ENCODE measurements around the gene TMEM238. TPM values are rescaled to one million over a fixed set of nuclear protein-coding genes. Genes with fewer than 3 reads are reported as not detected.
A peak's percentile ranks its signal among the peaks of the same experiment; 100 is the strongest.

Gene TMEM238
- total RNA-seq, 2 experiments from 2014 or later, result 23.6 to 26.7 TPM

- Mint-ChIP-seq H3K36me3 (ENCODE audit: low read depth) (peaks cover 54% of the 10 kb centered on the region), H3K9me3 (ENCODE audit: insufficient read depth) (no peaks in the 10 kb centered on the region), H3K4me3 (no peak overlapping the region), H3K4me1 (ENCODE audit: low read depth) (peaks cover 42% of the 10 kb centered on the region), H3K27ac (no peak overlapping the region), H3K27me3 (ENCODE audit: low read depth) (no peaks in the 10 kb centered on the region)
- POLR2A ChIA-PET, result interaction anchor here (10.8 kb wide), 1 partner anchor 12 kb away, joined by 213 read pairs; the partner anchor contains the start of genes RPL28 and TMEM238
- CTCF ChIA-PET, result no interaction called here
- ATAC-seq (no peak), DNase-seq (no peak)
Observed at GRCh38 chr19:55400281-55401087, 16.4 kb upstream of the TMEM238 start.

GRCh38 chr19:55398200-55398925 is 14.3 kb upstream of the TMEM238 start:
- H3K36me3 Mint-ChIP-seq (ENCODE audit: low read depth), result peaks cover 38% of the 10 kb centered on the region

GRCh38 chr19:55392820-55393761 is 9.0 kb upstream of the TMEM238 start:
- Mint-ChIP-seq H3K27ac (no peak overlapping the region), H3K4me3 (no peak overlapping the region), H3K36me3 (ENCODE audit: low read depth) (peaks cover 29% of the 10 kb centered on the region), H3K27me3 (ENCODE audit: low read depth) (no peaks in the 10 kb centered on the region), H3K4me1 (ENCODE audit: low read depth) (peaks cover 29% of the 10 kb centered on the region), H3K9me3 (ENCODE audit: insufficient read depth) (no peaks in the 10 kb centered on the region)
- POLR2A ChIA-PET, result interaction anchor here (14.2 kb wide), 1 partner anchor 10 kb away, joined by 213 read pairs; the partner anchor contains the start of gene UBE2S
- CTCF ChIA-PET, result no interaction called here
- ATAC-seq, result no peak
- DNase-seq, result no peak

More at GRCh38 chr19:55398200-55398925, 14.3 kb upstream of the TMEM238 start:
- DNase-seq (no peak), ATAC-seq (no peak)
- H3K27me3 Mint-ChIP-seq (ENCODE audit: low read depth), result no peaks in the 10 kb centered on the region
- H3K4me3 Mint-ChIP-seq, result no peak overlapping the region
- ChIA-PET CTCF (no interaction called here), POLR2A (interaction anchor here (0.6 to 10.8 kb wide), 5 partner anchors 8 to 933 kb away, joined by 3 to 213 read pairs (median 3); partner anchors contain the start of genes KMT5C, RPL28, TMEM238 and UBE2S)
- H3K4me1 Mint-ChIP-seq (ENCODE audit: low read depth), result peaks cover 31% of the 10 kb centered on the region
- H3K9me3 Mint-ChIP-seq (ENCODE audit: insufficient read depth), result no peaks in the 10 kb centered on the region
- H3K27ac Mint-ChIP-seq, result peak overlapping the region; percentile 40

- H3K4me3 Mint-ChIP-seq, result no peak overlapping the region
- peaks cover 40% of the 10 kb centered on the region for H3K36me3 Mint-ChIP-seq (ENCODE audit: low read depth)
- no peak overlapping the region for H3K27ac Mint-ChIP-seq
Observed at GRCh38 chr19:55391702-55392615, 7.9 kb upstream of the TMEM238 start.

GRCh38 chr19:55391191-55391670 is 7.1 kb upstream of the TMEM238 start:
- ATAC-seq, result no peak
- Mint-ChIP-seq H3K36me3 (ENCODE audit: low read depth) (peaks cover 47% of the 10 kb centered on the region), H3K4me3 (no peak overlapping the region), H3K9me3 (ENCODE audit: insufficient read depth) (no peaks in the 10 kb centered on the region), H3K4me1 (ENCODE audit: low read depth) (peaks cover 41% of the 10 kb centered on the region), H3K27ac (no peak overlapping the region), H3K27me3 (ENCODE audit: low read depth) (no peaks in the 10 kb centered on the region)
- ChIA-PET CTCF (no interaction called here), POLR2A (interaction anchor here (14.2 kb wide), 1 partner anchor 12 kb away, joined by 213 read pairs; the partner anchor contains the start of gene UBE2S)
- no peak for DNase-seq

More at GRCh38 chr19:55391702-55392615, 7.9 kb upstream of the TMEM238 start:
- ATAC-seq, result no peak
- ChIA-PET POLR2A (interaction anchor here (14.2 kb wide), 1 partner anchor 11 kb away, joined by 213 read pairs; the partner anchor contains the start of gene UBE2S), CTCF (no interaction called here)
- Mint-ChIP-seq H3K4me1 (ENCODE audit: low read depth) (peaks cover 36% of the 10 kb centered on the region), H3K9me3 (ENCODE audit: insufficient read depth) (no peaks in the 10 kb centered on the region), H3K27me3 (ENCODE audit: low read depth) (no peaks in the 10 kb centered on the region)
- DNase-seq, result no peak

- Mint-ChIP-seq H3K4me3 (no peak overlapping the region), H3K27me3 (ENCODE audit: low read depth) (no peaks in the 10 kb centered on the region), H3K36me3 (ENCODE audit: low read depth) (peaks cover 54% of the 10 kb centered on the region), H3K4me1 (ENCODE audit: low read depth) (peaks cover 41% of the 10 kb centered on the region), H3K27ac (peak overlapping the region; percentile 68), H3K9me3 (ENCODE audit: insufficient read depth) (no peaks in the 10 kb centered on the region)
- DNase-seq (no peak), ATAC-seq (no peak)
- ChIA-PET CTCF (no interaction called here), POLR2A (interaction anchor here (14.2 kb wide), 1 partner anchor 12 kb away, joined by 213 read pairs; the partner anchor contains the start of gene UBE2S)
Observed at GRCh38 chr19:55390461-55390880, 6.4 kb upstream of the TMEM238 start.

- H3K4me3 Mint-ChIP-seq, result no peak overlapping the region
- ChIA-PET CTCF (no interaction called here), POLR2A (interaction anchor here (0.6 to 14.2 kb wide), 3 partner anchors 13 to 148 kb away, joined by 3 to 213 read pairs (median 5); partner anchors contain the start of genes KMT5C and UBE2S)
- peak overlapping the region; percentile 46 for H3K27ac Mint-ChIP-seq
- no peaks in the 10 kb centered on the region for H3K9me3 Mint-ChIP-seq (ENCODE audit: insufficient read depth)
- DNase-seq (no peak), ATAC-seq (no peak)
- peaks cover 44% of the 10 kb centered on the region for H3K4me1 Mint-ChIP-seq (ENCODE audit: low read depth)
- H3K27me3 Mint-ChIP-seq (ENCODE audit: low read depth), result no peaks in the 10 kb centered on the region
- H3K36me3 Mint-ChIP-seq (ENCODE audit: low read depth), result peaks cover 54% of the 10 kb centered on the region
Observed at GRCh38 chr19:55389386-55390317, 5.6 kb upstream of the TMEM238 start.

- Mint-ChIP-seq H3K36me3 (ENCODE audit: low read depth) (peaks cover 56% of the 10 kb centered on the region), H3K27me3 (ENCODE audit: low read depth) (no peaks in the 10 kb centered on the region), H3K4me3 (peak overlapping the region; percentile 100), H3K9me3 (ENCODE audit: insufficient read depth) (no peaks in the 10 kb centered on the region), H3K27ac (peak overlapping the region; percentile 99), H3K4me1 (ENCODE audit: low read depth) (peaks cover 52% of the 10 kb centered on the region)
- DNase-seq (no peak), ATAC-seq (no peak)
- ChIA-PET CTCF (interaction anchor here (1.4 kb wide), 1 partner anchor 128 kb away, joined by 5 read pairs; no protein-coding TSS in a partner anchor), POLR2A (interaction anchor here (0.8 to 14.2 kb wide), 5 partner anchors 15 to 129 kb away, joined by 3 to 213 read pairs (median 4); partner anchors contain the start of genes KMT5C, PPP6R1 and UBE2S)
Observed at GRCh38 chr19:55387736-55388497, 3.8 kb upstream of the TMEM238 start.

- H3K36me3 Mint-ChIP-seq (ENCODE audit: low read depth), result peaks cover 62% of the 10 kb centered on the region
- no peak for DNase-seq
- CTCF ChIA-PET, result no interaction called here
Observed at GRCh38 chr19:55386493-55386971, 2.4 kb upstream of the TMEM238 start.

More at GRCh38 chr19:55386493-55386971, 2.4 kb upstream of the TMEM238 start:
- peaks cover 66% of the 10 kb centered on the region for H3K4me1 Mint-ChIP-seq (ENCODE audit: low read depth)
- H3K27me3 Mint-ChIP-seq (ENCODE audit: low read depth), result no peaks in the 10 kb centered on the region
- POLR2A ChIA-PET, result interaction anchor here (0.5 to 14.2 kb wide), 4 partner anchors 16 to 130 kb away, joined by 3 to 213 read pairs (median 5); partner anchors contain the start of genes KMT5C and UBE2S
- H3K9me3 Mint-ChIP-seq (ENCODE audit: insufficient read depth), result no peaks in the 10 kb centered on the region
- no peak for ATAC-seq
- H3K4me3 Mint-ChIP-seq, result peak overlapping the region; percentile 100
- peak overlapping the region; percentile 99 for H3K27ac Mint-ChIP-seq

Data from activated CD8-positive, alpha-beta T cell treated with anti-CD3 and anti-CD28 coated beads, Interleukin-2, amount 10 ng/mL, durations not matched to agents 7 days and 5 days (primary cell).